Measurements from ENCODE around the gene PXDN. TPM values are rescaled to one million over a fixed set of nuclear protein-coding genes. Genes with fewer than 3 reads are reported as not detected.

The PXDN gene
- total and polyA plus RNA-seq, 2 of the 4 experiments (the other 2 are of a cell fraction): 153 to 332 TPM

DNA sequence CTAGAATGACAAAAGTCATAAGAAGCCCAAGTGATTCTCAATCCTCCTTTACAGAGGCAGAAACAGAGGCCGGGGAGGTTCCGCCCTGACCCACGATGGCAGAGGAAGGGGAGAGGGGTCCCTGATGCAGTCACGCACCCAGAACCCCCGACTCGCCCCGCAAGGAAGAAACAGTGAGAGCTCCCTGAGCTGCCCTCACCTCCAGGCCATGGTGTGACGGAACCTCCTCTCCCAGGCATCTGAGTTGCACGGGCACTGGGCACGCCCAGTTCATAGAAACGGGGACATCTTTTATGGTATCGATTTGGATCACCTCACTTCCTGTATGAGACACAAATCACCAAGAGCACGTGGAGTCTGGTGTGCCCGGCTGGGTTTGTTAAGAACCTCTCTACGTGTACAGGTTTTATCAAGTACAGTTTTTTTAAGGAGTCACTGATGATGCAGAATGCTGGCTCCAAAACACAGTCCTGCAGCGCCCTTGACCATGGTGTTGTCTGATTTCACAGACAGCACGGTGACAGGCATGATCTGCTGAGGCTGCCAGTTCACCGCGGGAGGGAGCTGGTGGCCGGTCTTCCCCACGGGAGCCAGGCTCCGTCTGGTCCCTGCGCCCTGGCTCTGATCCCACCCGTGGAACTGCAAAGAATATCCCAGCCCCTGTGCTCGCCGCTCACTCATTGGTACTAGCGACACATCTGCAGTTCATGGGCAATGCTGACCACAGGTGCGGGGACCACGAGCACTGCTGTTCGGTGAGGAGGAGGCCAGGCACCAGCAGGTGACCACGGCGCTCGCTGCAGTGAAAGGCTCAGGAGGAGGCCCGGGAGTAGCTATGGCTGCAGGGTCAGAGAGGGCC lies 35.6 kb downstream of the PXDN start:
- peak overlapping the region; percentile 1 for H2BK5ac ChIP-seq (ENCODE audit: low read depth, low read length, poor library complexity, severe bottlenecking)
- POLR2A ChIA-PET (ENCODE audit: unreplicated experiment): no interaction called here
- TF ChIP-seq, protein P1, sequence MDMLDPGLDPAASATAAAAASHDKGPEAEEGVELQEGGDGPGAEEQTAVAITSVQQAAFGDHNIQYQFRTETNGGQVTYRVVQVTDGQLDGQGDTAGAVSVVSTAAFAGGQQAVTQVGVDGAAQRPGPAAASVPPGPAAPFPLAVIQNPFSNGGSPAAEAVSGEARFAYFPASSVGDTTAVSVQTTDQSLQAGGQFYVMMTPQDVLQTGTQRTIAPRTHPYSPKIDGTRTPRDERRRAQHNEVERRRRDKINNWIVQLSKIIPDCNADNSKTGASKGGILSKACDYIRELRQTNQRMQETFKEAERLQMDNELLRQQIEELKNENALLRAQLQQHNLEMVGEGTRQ (IDR thresholded peaks at IDR 0.05; ENCODE audit: low read depth, low read length): no peak
- no peak for TF ChIP-seq NFE2L2 (IDR thresholded peaks at IDR 0.05; ENCODE audit: low read depth, low read length)
- TF ChIP-seq CHD1 (IDR thresholded peaks at IDR 0.05; ENCODE audit: low read depth, low read length): no peak
- no peak for TF ChIP-seq RFX5 (IDR thresholded peaks at IDR 0.05; ENCODE audit: low read depth, low read length)
- TF ChIP-seq MAFK (IDR thresholded peaks at IDR 0.05; ENCODE audit: low read depth, low read length): no peak
- no peak for TF ChIP-seq FOS (IDR thresholded peaks at IDR 0.05; ENCODE audit: low read depth, low read length)
- TF ChIP-seq, protein P2, sequence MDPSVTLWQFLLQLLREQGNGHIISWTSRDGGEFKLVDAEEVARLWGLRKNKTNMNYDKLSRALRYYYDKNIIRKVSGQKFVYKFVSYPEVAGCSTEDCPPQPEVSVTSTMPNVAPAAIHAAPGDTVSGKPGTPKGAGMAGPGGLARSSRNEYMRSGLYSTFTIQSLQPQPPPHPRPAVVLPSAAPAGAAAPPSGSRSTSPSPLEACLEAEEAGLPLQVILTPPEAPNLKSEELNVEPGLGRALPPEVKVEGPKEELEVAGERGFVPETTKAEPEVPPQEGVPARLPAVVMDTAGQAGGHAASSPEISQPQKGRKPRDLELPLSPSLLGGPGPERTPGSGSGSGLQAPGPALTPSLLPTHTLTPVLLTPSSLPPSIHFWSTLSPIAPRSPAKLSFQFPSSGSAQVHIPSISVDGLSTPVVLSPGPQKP (IDR thresholded peaks at IDR 0.05; ENCODE audit: borderline replicate concordance, low read depth, low read length): no peak
- TF ChIP-seq, protein P3, sequence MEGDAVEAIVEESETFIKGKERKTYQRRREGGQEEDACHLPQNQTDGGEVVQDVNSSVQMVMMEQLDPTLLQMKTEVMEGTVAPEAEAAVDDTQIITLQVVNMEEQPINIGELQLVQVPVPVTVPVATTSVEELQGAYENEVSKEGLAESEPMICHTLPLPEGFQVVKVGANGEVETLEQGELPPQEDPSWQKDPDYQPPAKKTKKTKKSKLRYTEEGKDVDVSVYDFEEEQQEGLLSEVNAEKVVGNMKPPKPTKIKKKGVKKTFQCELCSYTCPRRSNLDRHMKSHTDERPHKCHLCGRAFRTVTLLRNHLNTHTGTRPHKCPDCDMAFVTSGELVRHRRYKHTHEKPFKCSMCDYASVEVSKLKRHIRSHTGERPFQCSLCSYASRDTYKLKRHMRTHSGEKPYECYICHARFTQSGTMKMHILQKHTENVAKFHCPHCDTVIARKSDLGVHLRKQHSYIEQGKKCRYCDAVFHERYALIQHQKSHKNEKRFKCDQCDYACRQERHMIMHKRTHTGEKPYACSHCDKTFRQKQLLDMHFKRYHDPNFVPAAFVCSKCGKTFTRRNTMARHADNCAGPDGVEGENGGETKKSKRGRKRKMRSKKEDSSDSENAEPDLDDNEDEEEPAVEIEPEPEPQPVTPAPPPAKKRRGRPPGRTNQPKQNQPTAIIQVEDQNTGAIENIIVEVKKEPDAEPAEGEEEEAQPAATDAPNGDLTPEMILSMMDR (conservative IDR thresholded peaks at IDR 0.05; ENCODE audit: low read depth, low read length): peak; percentile 22; the same call in 1 of the 2 replicates
- peak; percentile 27; the same call in 1 of the 2 replicates for TF ChIP-seq RAD21 (IDR thresholded peaks at IDR 0.05; ENCODE audit: low read length)
- TF ChIP-seq CEBPB (IDR thresholded peaks at IDR 0.05; ENCODE audit: low read depth, low read length): no peak
- no peak overlapping the region; the same call in 1 of the 2 replicates for H3K56ac ChIP-seq (ENCODE audit: extremely low read depth, insufficient read depth, low read length)
- H2BK15ac ChIP-seq (ENCODE audit: low read depth, low read length): no peak overlapping the region
- H4K5ac ChIP-seq (ENCODE audit: low read depth, low read length): no peak overlapping the region
- peak overlapping the region; percentile 74 for H2AK5ac ChIP-seq (ENCODE audit: low read depth, low read length)
- H3K4me1 ChIP-seq (ENCODE audit: control insufficient read depth, insufficient read depth, low read length): peaks cover 24% of the 10 kb centered on the region
- H2BK20ac ChIP-seq (ENCODE audit: low read depth, low read length): peak overlapping the region; percentile 12; the same call in 1 of the 2 replicates
- CTCF ChIA-PET: interaction anchor here (1.5 kb wide), 1 partner anchor 22 kb away, joined by 7 read pairs; no protein-coding TSS in a partner anchor
- peak; percentile 3; the same call in 1 of the 2 replicates for ATAC-seq (ENCODE audit: low read depth)
- peak overlapping the region; percentile 25; the same call in 1 of the 2 replicates for H2BK120ac ChIP-seq (ENCODE audit: low read depth, low read length)
- H3K4ac ChIP-seq (ENCODE audit: low read depth, low read length): peak overlapping the region; percentile 24
- H4K20me1 ChIP-seq (ENCODE audit: insufficient read depth, low read length): peaks cover 85% of the 10 kb centered on the region
- in situ Hi-C loops (cut with MboI; ENCODE audit: low sequenced_read_pairs) (no loop called here), intact Hi-C loops (cut with micrococcal nuclease) (loop anchor here (5.0 kb wide), 1 partner anchor 34 kb away; the partner anchor contains the start of gene PXDN), dilution Hi-C loops (cut with HindIII; ENCODE audit: low sequenced_read_pairs, unreplicated experiment) (no loop called here)
- H3K18ac ChIP-seq (ENCODE audit: low read depth, low read length): no peak overlapping the region
- peaks cover 0 to 67% of the 10 kb centered on the region in 2 experiments for H3K79me1 ChIP-seq (ENCODE audit: low read depth in 1 of 2, low read length in 2 of 2)
- H3K23ac ChIP-seq (ENCODE audit: low read depth, low read length): peak overlapping the region; percentile 31; the same call in 1 of the 2 replicates
- peak overlapping the region; percentile 27 for H3K14ac ChIP-seq (replicated peaks; ENCODE audit: low read depth, low read length)
- H3K36me3 ChIP-seq (ENCODE audit: control insufficient read depth, insufficient read depth, low read length): peaks cover 3% of the 10 kb centered on the region; the same call in 1 of the 2 replicates
- H3K9me1 ChIP-seq (ENCODE audit: insufficient read depth, low read length): peaks cover 36% of the 10 kb centered on the region
- peak overlapping the region; percentile 3; the same call in 1 of the 2 replicates for H4K91ac ChIP-seq (ENCODE audit: insufficient read depth, low read depth, low read length)
- H3K27ac ChIP-seq (ENCODE audit: insufficient read depth, low read length): peak overlapping the region; percentile 10; the same call in 1 of the 2 replicates
- peak overlapping the region; percentile 11; the same call in 1 of the 2 replicates for H3K4me2 ChIP-seq (ENCODE audit: low read depth, low read length)
- peak; percentile 27 for DNase-seq
- H2AK9ac ChIP-seq (replicated peaks; ENCODE audit: low read depth, low read length, poor library complexity): peak overlapping the region; percentile 51
- no peak overlapping the region for H3K9ac ChIP-seq (ENCODE audit: low read depth, low read length)
- no peaks in the 10 kb centered on the region for H3K27me3 ChIP-seq (ENCODE audit: control insufficient read depth, insufficient read depth, low read length)
- no peaks in the 10 kb centered on the region for H3K9me3 ChIP-seq (ENCODE audit: control insufficient read depth, insufficient read depth, low read length)
- peak overlapping the region; percentile 40 for H2AFZ ChIP-seq (replicated peaks; ENCODE audit: low read length, poor library complexity)
- H4K8ac ChIP-seq (ENCODE audit: low read depth in 2 of 2, low read length in 2 of 2): peak overlapping the region in 1 of 2 experiments; percentile 1; a peak in 1 of 4 replicates
- WGBS, 2 experiments (ENCODE audit: extremely low coverage in 2 of 2, insufficient read length in 1 of 2): 78% methylated on average over 11 of the region's 34 CpGs; no CpG with 5 or more reads in 1 of the 2 experiments
- H3K4me3 ChIP-seq (ENCODE audit: insufficient read depth, low read depth, low read length): no peak overlapping the region
- BruUV-seq (replicated peaks): no TSS peak
